HepG2 (cell line): ENCODE data around the gene SLIT3. TPM values are rescaled to one million over a fixed set of nuclear protein-coding genes. Genes with fewer than 3 reads are reported as not detected.

Source experiments
- ATAC-seq: fragments of 200-7000 bp; cut with Tn5 transposase; 3 replicates; pipeline ENCODE4 v1.9.1; 2020; ENCODE audit warnings: mild to moderate bottlenecking, moderate library complexity
- BruUV-seq: library from RNA; stranded (reverse); fragments of 400-500 nt; replicated peaks from 2 replicates; lab custom pipeline; 2021; lab: Mats Ljungman, UMichigan
- CTCF ChIA-PET: fragments of 300-600 bp; formaldehyde crosslinking; extraction: SDS; loops from one replicate; lab custom pipeline; 2021; ENCODE audit warnings: low total read pairs, inconsistent platforms, low intra/inter-chr PET ratio; lab: Yijun Ruan, JAX
- POLR2A ChIA-PET: fragments of 350-600 bp; sonication (Branson Sonifier 250); formaldehyde crosslinking; loops from one replicate; lab custom pipeline; 2020; ENCODE audit warnings: antibody characterized with exemption, inconsistent platforms; lab: Yijun Ruan, JAX
- DNase-seq: peaks from one replicate; pipeline ENCODE4 v3.0.0-alpha.2; 2015; ENCODE audit warnings: low spot score
- FAIRE-seq: peaks from 3 replicates; lab custom pipeline; 2011; peaks lifted over from hg19 to GRCh38; lab: Jason Lieb, UNC
- H2AFZ ChIP-seq: one replicate; pipeline ENCODE4 v1.6.1; 2011; ENCODE audit warnings: low read length, inconsistent platforms
- H3K27ac ChIP-seq: fragments of 300-600 bp; 3 replicates; pipeline ENCODE4 v1.8.0; 2011; ENCODE audit warnings: mixed run types, mild to moderate bottlenecking, mixed read lengths, low read length, inconsistent platforms; ENCODE audit not compliant: insufficient read depth; ENCODE audit errors: extremely low read length
- H3K27me3 ChIP-seq, 2 experiments: fragments of 200-600 bp in 1 of 2; 2 replicates in 1 of 2; 3 replicates in 1 of 2; pipeline versions ENCODE4 v1.6.0 to v1.8.0; 2011; ENCODE audit warnings: low read length in 2 of 2, mild to moderate bottlenecking in 2 of 2, moderate library complexity in 2 of 2, inconsistent platforms in 1 of 2; ENCODE audit not compliant: insufficient read depth in 2 of 2, control insufficient read depth in 1 of 2
- H3K36me3 ChIP-seq, 2 experiments: fragments of 200-600 bp in 1 of 2; replicated peaks in 1 of 2; 2 replicates in 1 of 2; 3 replicates in 1 of 2; pipeline versions ENCODE4 v1.5.1 to v1.8.0; 2011; ENCODE audit warnings: low read length in 2 of 2, inconsistent platforms in 1 of 2; ENCODE audit not compliant: insufficient read depth in 2 of 2, control insufficient read depth in 1 of 2
- H3K4me1 ChIP-seq: 2 replicates; pipeline ENCODE4 v1.5.1; 2012; ENCODE audit warnings: low read length, inconsistent platforms; ENCODE audit not compliant: insufficient read depth
- H3K4me2 ChIP-seq: 2 replicates; pipeline ENCODE4 v1.6.0; 2011; ENCODE audit warnings: low read depth, low read length, inconsistent platforms
- H3K4me3 ChIP-seq, 3 experiments: fragments of 200-600 bp in 1 of 3; sonication (generic), shearing (Covaris generic) in 1 of 3; replicated peaks in 1 of 3; 2 replicates each; pipeline ENCODE4 v1.5.1; 2011 to 2016; ENCODE audit warnings: low read length in 3 of 3, inconsistent platforms in 2 of 3, low read depth in 2 of 3, mild to moderate bottlenecking in 2 of 3, control low read depth in 1 of 3, mixed read lengths in 1 of 3; ENCODE audit not compliant: insufficient read depth in 1 of 3
- H3K79me2 ChIP-seq: one replicate; pipeline ENCODE4 v1.6.1; 2011; ENCODE audit warnings: low read length, inconsistent platforms; ENCODE audit not compliant: insufficient read depth
- H3K9ac ChIP-seq: 2 replicates; pipeline ENCODE4 v1.6.0; 2011; ENCODE audit warnings: mild to moderate bottlenecking, low read depth, low read length, inconsistent platforms; ENCODE audit not compliant: insufficient read depth
- H3K9me3 ChIP-seq: 2 replicates; pipeline ENCODE4 v1.5.1; 2012; ENCODE audit warnings: mild to moderate bottlenecking, low read length
- H4K20me1 ChIP-seq: 2 replicates; pipeline ENCODE4 v1.6.0; 2011; ENCODE audit warnings: inconsistent platforms, mild to moderate bottlenecking, low read length, moderate library complexity; ENCODE audit not compliant: insufficient read depth
- ATF4 ChIP-seq, 2 experiments: fragments of 450-650 bp in 1 of 2; sonication (generic) in 1 of 2; formaldehyde crosslinking; IDR thresholded peaks; 2 replicates each; pipeline versions ENCODE4 v1.5.0 to v1.8.0; 2020 to 2022; ENCODE audit warnings: mild to moderate bottlenecking in 1 of 2, missing genetic modification reagents in 1 of 2
- GABPA ChIP-seq, 2 experiments: IDR thresholded peaks; 2 replicates each; pipeline ENCODE4 v1.6.1; 2011 to 2016; ENCODE audit warnings: low read depth in 2 of 2, low read length in 1 of 2, missing biosample characterization in 1 of 2, missing genetic modification characterization in 1 of 2
- GRHL1 ChIP-seq: sonication (generic); formaldehyde crosslinking; conservative IDR thresholded peaks from 2 replicates; pipeline ENCODE4 v1.8.0; 2022; ENCODE audit warnings: missing genetic modification reagents
- HIC2 ChIP-seq: sonication (generic); formaldehyde crosslinking; IDR thresholded peaks from 2 replicates; pipeline ENCODE4 v1.9.0; 2022; ENCODE audit warnings: low read depth, missing genetic modification reagents
- KLF13 ChIP-seq: sonication (generic); formaldehyde crosslinking; IDR thresholded peaks from 2 replicates; pipeline ENCODE4 v1.4.0; 2020; ENCODE audit warnings: mild to moderate bottlenecking, missing genetic modification reagents
- SAP130 ChIP-seq: IDR thresholded peaks from 2 replicates; pipeline ENCODE4 v1.6.1; 2016; ENCODE audit warnings: low read depth
- ZFP90 ChIP-seq: sonication (generic); formaldehyde crosslinking; IDR thresholded peaks from 2 replicates; pipeline ENCODE4 v1.8.0; 2022; ENCODE audit warnings: missing genetic modification reagents, mild to moderate bottlenecking, inconsistent platforms, borderline replicate concordance
- ZNF792 ChIP-seq: IDR thresholded peaks from 2 replicates; pipeline ENCODE4 v1.6.1; 2016
- WGBS: methylation state at CpG from one replicate; pipeline ENCODE4 v1.1.6; 2017; ENCODE audit warnings: low lambda C conversion rate; 5-methylcytosine and 5-hydroxymethylcytosine counted together
- in situ Hi-C: cut with HindIII; loops from 2 replicates; pipeline ENCODE4 v1.10.0; 2017; ENCODE audit warnings: low pct_unique_long_range_greater_than_20kb; ENCODE audit not compliant: extremely low pct_ligation_motif_present
- intact Hi-C: fragments of 100-400 bp; cut with micrococcal nuclease; formaldehyde crosslinking; loops from one replicate; pipeline ENCODE4 v1.10.0; 2022; ENCODE audit not compliant: unreplicated experiment
- polyA plus RNA-seq, 8 experiments: library from polyadenylated mRNA; depleted of rRNA in 3 of 8; stranded (reverse) in 7 of 8; unstranded in 1 of 8; fragments of >200 nt; fragmentation: Illumina TruSeq in 4 of 8; extraction: Trizol in 4 of 8; gene quantifications; 2 replicates each; pipeline versions ENCODE4 v1.2.1 to v1.2.3, GENCODE V29; 2011 to 2016; ENCODE audit warnings: low read depth in 4 of 8, missing spikeins in 1 of 8, mixed read lengths in 1 of 8; ENCODE audit not compliant: insufficient read depth in 1 of 8
- total RNA-seq, 5 experiments: library from RNA; depleted of rRNA; stranded (reverse); fragments of >200 nt; fragmentation: Illumina TruSeq; extraction: Trizol; gene quantifications; 2 replicates each; pipeline ENCODE4 v1.2.3, GENCODE V29; 2016; ENCODE audit warnings: low read depth in 1 of 5

The SLIT3 gene
- total and polyA plus RNA-seq, 2 of the 13 experiments (the other 11 are each of a cell fraction or from before 2014, with no cell fraction given): not detected

GRCh38 chr5:168890816-168891812, 409.8 kb downstream of the SLIT3 start:
- Histone ChIP-seq H3K79me2 (no peaks in the 10 kb centered on the region), H3K4me2 (no peak overlapping the region), H4K20me1 (no peaks in the 10 kb centered on the region), H3K27ac (no peak overlapping the region), H3K36me3 (no peaks in the 10 kb centered on the region), H3K27me3 (peaks cover 0 to 18% of the 10 kb centered on the region in 2 experiments; a peak in 2 of 5 replicates), H3K4me1 (no peaks in the 10 kb centered on the region), H3K9me3 (no peaks in the 10 kb centered on the region), H3K9ac (no peak overlapping the region), H2AFZ (no peak overlapping the region), H3K4me3 (no peak overlapping the region)
- ATAC-seq (no peak), FAIRE-seq (no peak), DNase-seq (no peak)
- ChIA-PET POLR2A (no interaction called here), CTCF (no interaction called here)
- no TSS peak for BruUV-seq
- 5% methylated on average over 5 of the region's 6 CpGs for WGBS
- no peak for TF ChIP-seq GABPA (IDR thresholded peaks at IDR 0.05; ENCODE audit: low read depth, low read length)
- no peak for TF ChIP-seq GABPA (CRISPR knock-in tag; IDR thresholded peaks at IDR 0.05; ENCODE audit: low read depth)
- no peak for TF ChIP-seq GRHL1 (CRISPR knock-in tag)
- TF ChIP-seq KLF13: no peak
- TF ChIP-seq SAP130: no peak
- in situ Hi-C loops: no loop called here
- intact Hi-C loops: no loop called here

- intact Hi-C loops: no loop called here
- Histone ChIP-seq H3K27ac (no peak overlapping the region), H3K9me3 (no peaks in the 10 kb centered on the region), H3K4me1 (no peaks in the 10 kb centered on the region), H3K4me3 (no peak overlapping the region), H3K36me3 (no peaks in the 10 kb centered on the region), H3K4me2 (no peak overlapping the region), H4K20me1 (no peaks in the 10 kb centered on the region), H3K27me3 (peaks cover 2 to 12% of the 10 kb centered on the region in 2 experiments; a peak in 1 of 5 replicates), H3K79me2 (no peaks in the 10 kb centered on the region), H2AFZ (no peak overlapping the region), H3K9ac (no peak overlapping the region)
- POLR2A ChIA-PET: no interaction called here
- in situ Hi-C loops: no loop called here
- ATAC-seq (no peak), FAIRE-seq (no peak), DNase-seq (no peak)
- BruUV-seq: no TSS peak
- CTCF ChIA-PET: no interaction called here
- WGBS: 45% methylated on average over 1 of the region's 1 CpG
- no peak for TF ChIP-seq ATF4 (CRISPR knock-in tag; IDR thresholded peaks at IDR 0.05)
- no peak for TF ChIP-seq ZFP90 (CRISPR knock-in tag)
- no peak for TF ChIP-seq ZNF792
- no peak for TF ChIP-seq HIC2
Observed at GRCh38 chr5:168889039-168889438, 411.9 kb downstream of the SLIT3 start.
